ENCODE measurements around the gene CHID1. TPM values are rescaled to one million over a fixed set of nuclear protein-coding genes. Genes with fewer than 3 reads are reported as not detected.

The CHID1 gene
- total and polyA plus RNA-seq, 2 of the 8 experiments (the other 6 are each of a cell fraction or from before 2014, with no cell fraction given) = 81.2 to 88.5 TPM

GRCh38 chr11:923691-924405, 13.2 kb upstream of the CHID1 start:
- 0 out of 2 replicates have a peak overlapping the region, but pooled peaks have one; percentile 24 for H2BK5ac ChIP-seq (ENCODE audit: low read depth, low read length)
- no peaks in the 10 kb centered on the region for H3K9me3 ChIP-seq (ENCODE audit: insufficient read depth in 2 of 2, low read depth in 1 of 2, low read length in 1 of 2)
- H3K4me3 ChIP-seq (ENCODE audit: extremely low read depth in 1 of 4, insufficient read depth in 2 of 4, low read depth in 3 of 4, low read length in 4 of 4) = no peak overlapping the region
- no peak overlapping the region for H3K14ac ChIP-seq (ENCODE audit: insufficient read length)
- 95% methylated on average over 19 of the region's 19 CpGs; no CpG with 5 or more reads in 1 of the 2 experiments for WGBS, 2 experiments (ENCODE audit: extremely low coverage in 1 of 2, insufficient coverage in 1 of 2, insufficient read length in 1 of 2, insufficient replicate concordance in 2 of 2, low coverage in 1 of 2, low lambda C conversion rate in 2 of 2, missing lambda C conversion rate in 1 of 2)
- no peak overlapping the region for H3K56ac ChIP-seq (replicated peaks; ENCODE audit: insufficient read length, low read depth, low read length)
- H4K5ac ChIP-seq (ENCODE audit: insufficient read length, low read depth, low read length) = no peak overlapping the region
- H4K91ac ChIP-seq (replicated peaks; ENCODE audit: insufficient read length, low read length) = peak overlapping the region; percentile 65
- peaks cover 0 to 27% of the 10 kb centered on the region in 2 experiments; a peak in 2 of 4 replicates for H3K79me2 ChIP-seq (ENCODE audit: control insufficient read depth in 1 of 2, insufficient read depth in 2 of 2, low read length in 2 of 2)
- no peak overlapping the region for H3K4ac ChIP-seq (replicated peaks; ENCODE audit: insufficient read length, low read depth, low read length)
- H3K79me1 ChIP-seq (ENCODE audit: low read depth, low read length) = peaks cover 7% of the 10 kb centered on the region
- no peak overlapping the region for H3K4me2 ChIP-seq (ENCODE audit: insufficient read depth in 1 of 2, low read depth in 2 of 2, low read length in 2 of 2)
- no peak overlapping the region for H2AFZ ChIP-seq (ENCODE audit: low read length)
- ChIA-PET CTCF (ENCODE audit: partially characterized antibody) (interaction anchor here (0.6 to 7.1 kb wide), 15 partner anchors 10 to 113 kb away, joined by 3 to 48 read pairs (median 6); partner anchors contain the start of gene MUC6), POLR2A (ENCODE audit: partially characterized antibody) (interaction anchor here (1.0 to 1.9 kb wide), 4 partner anchors 13 to 56 kb away, joined by 3 to 7 read pairs (median 6); partner anchors contain the start of gene CHID1)
- no peak overlapping the region for H4K8ac ChIP-seq (ENCODE audit: extremely low read depth, insufficient read depth, low read length)
- no peak overlapping the region for H2BK15ac ChIP-seq (ENCODE audit: low read length)
- H3K4me1 ChIP-seq (replicated peaks in 1 of 4; ENCODE audit: control insufficient read depth in 3 of 4, insufficient read depth in 4 of 4, low read length in 3 of 4) = peaks cover 0 to 7% (median 4%) of the 10 kb centered on the region in 4 experiments; a peak in 4 of 7 replicates
- no peak overlapping the region for H3K27ac ChIP-seq (ENCODE audit: low read depth, low read length)
- H2BK12ac ChIP-seq (ENCODE audit: low read depth, low read length) = peak overlapping the region; percentile 27; the same call in 1 of the 2 replicates
- no peak overlapping the region for H2BK120ac ChIP-seq (replicated peaks; ENCODE audit: low read depth, low read length)
- no peak for FAIRE-seq
- H3K23me2 ChIP-seq (ENCODE audit: low read depth, low read length) = peaks cover 5% of the 10 kb centered on the region
- H3K18ac ChIP-seq (ENCODE audit: extremely low read depth, low read length) = no peak overlapping the region
- TF ChIP-seq NANOG (IDR thresholded peaks at IDR 0.05; ENCODE audit: insufficient read depth, low read depth, low read length, poor library complexity, severe bottlenecking) (no peak), ZNF274 (IDR thresholded peaks at IDR 0.05; ENCODE audit: borderline replicate concordance, extremely low read depth, low read length) (no peak), BCL11A (IDR thresholded peaks at IDR 0.05; ENCODE audit: low read depth in 2 of 2, low read length in 2 of 2) (no peak), RBBP5 (IDR thresholded peaks at IDR 0.05; ENCODE audit: borderline replicate concordance, low read depth, low read length) (no peak), CTCF (IDR thresholded peaks at IDR 0.05; ENCODE audit: control extremely low read depth in 1 of 3, insufficient read depth in 1 of 3, low read depth in 1 of 3, low read length in 3 of 3) (no peak)
- no peak overlapping the region for H3K9ac ChIP-seq (replicated peaks in 1 of 4; ENCODE audit: extremely low read depth in 1 of 4, low read depth in 3 of 4, low read length in 3 of 4)
- H2BK20ac ChIP-seq (ENCODE audit: low read length) = no peak overlapping the region
- H4K20me1 ChIP-seq (replicated peaks in 1 of 2; ENCODE audit: control insufficient read depth in 1 of 2, insufficient read depth in 2 of 2, low read length in 2 of 2) = peaks cover 2 to 5% of the 10 kb centered on the region in 2 experiments
- no peaks in the 10 kb centered on the region for H3K27me3 ChIP-seq (replicated peaks in 1 of 4; ENCODE audit: control insufficient read depth in 3 of 4, extremely low read depth in 1 of 4, insufficient read depth in 3 of 4, low read length in 3 of 4)
- 0 out of 2 replicates have a peak overlapping the region, but pooled peaks have one; percentile 24 for H2AK5ac ChIP-seq (ENCODE audit: low read depth, low read length)
- DNase-seq (ENCODE audit: low read depth in 1 of 2, low spot score in 2 of 2) = no peak
- H3K23ac ChIP-seq (ENCODE audit: insufficient read length) = no peak overlapping the region
- peaks cover 0 to 12% (median 2%) of the 10 kb centered on the region in 4 experiments; a peak in 3 of 8 replicates for H3K36me3 ChIP-seq (ENCODE audit: control insufficient read depth in 2 of 4, insufficient read depth in 4 of 4, low read length in 3 of 4)
